PC-3 (cell line): Measurements from ENCODE around the gene ELL2. TPM values are rescaled to one million over a fixed set of nuclear protein-coding genes. Genes with fewer than 3 reads are reported as not detected.

ENCODE experiments used
- ATAC-seq: fragments of 200-7000 bp; cut with Tn5 transposase; 2 replicates; pipeline ENCODE4 v1.9.1; 2020; ENCODE audit warnings: mild to moderate bottlenecking, moderate library complexity
- BruUV-seq: library from RNA; stranded (reverse); fragments of 400-500 nt; replicated peaks from 2 replicates; lab custom pipeline; 2021; lab: Mats Ljungman, UMichigan
- CTCF ChIA-PET: fragments of 300-600 bp; sonication (Branson Sonifier 250); formaldehyde crosslinking; loops from one replicate; lab custom pipeline; 2022; ENCODE audit warnings: antibody characterized with exemption; lab: Charles Lee
- POLR2A ChIA-PET: fragments of 300-600 bp; sonication (Branson Sonifier 250); formaldehyde crosslinking; loops from one replicate; lab custom pipeline; 2022; ENCODE audit warnings: antibody characterized with exemption; ENCODE audit not compliant: unreplicated experiment; lab: Charles Lee
- DNase-seq: peaks from one replicate; pipeline ENCODE4 v3.0.0-alpha.2; 2015
- H2AFZ ChIP-seq: fragments of 300-600 bp; sonication (generic); 2 replicates; pipeline ENCODE4 v1.6.0; 2016; ENCODE audit warnings: antibody characterized with exemption, low read length
- H3F3A ChIP-seq: fragments of 300-600 bp; sonication (generic); one replicate; pipeline ENCODE4 v1.6.0; 2017; ENCODE audit warnings: antibody characterized with exemption, low read length, control low read depth, mild to moderate bottlenecking; ENCODE audit not compliant: unreplicated experiment
- H3K27ac ChIP-seq: fragments of 300-600 bp; sonication (generic); 2 replicates; pipeline ENCODE4 v1.5.1; 2016; ENCODE audit warnings: mild to moderate bottlenecking, low read length
- H3K27me3 ChIP-seq: fragments of 300-600 bp; sonication (generic); 2 replicates; pipeline ENCODE4 v1.6.1; 2016; ENCODE audit warnings: low read length, mixed read lengths
- H3K36me3 ChIP-seq: fragments of 300-600 bp; sonication (generic); 2 replicates; pipeline ENCODE4 v1.6.1; 2016; ENCODE audit warnings: low read depth, mixed run types, low read length, mixed read lengths
- H3K4me1 ChIP-seq: fragments of 300-600 bp; sonication (generic); 2 replicates; pipeline ENCODE4 v1.5.1; 2016; ENCODE audit warnings: low read length; ENCODE audit not compliant: insufficient read depth
- H3K4me2 ChIP-seq: fragments of 300-600 bp; sonication (generic); 2 replicates; pipeline ENCODE4 v1.6.0; 2016; ENCODE audit warnings: low read length
- H3K4me3 ChIP-seq: fragments of 300-600 bp; sonication (generic); 2 replicates; pipeline ENCODE4 v1.5.1; 2016; ENCODE audit warnings: mild to moderate bottlenecking, low read length, mixed read lengths
- H3K79me2 ChIP-seq: fragments of 300-600 bp; sonication (generic); 2 replicates; pipeline ENCODE4 v1.6.1; 2017; ENCODE audit warnings: low read length, mixed read lengths
- H3K9ac ChIP-seq: fragments of 300-600 bp; sonication (generic); 2 replicates; pipeline ENCODE4 v1.6.0; 2016; ENCODE audit warnings: mild to moderate bottlenecking, low read length
- H3K9me2 ChIP-seq: fragments of 300-600 bp; sonication (generic); replicated peaks from 2 replicates; pipeline ENCODE4 v1.6.1; 2016; ENCODE audit warnings: mixed run types, low read length, mixed read lengths
- H3K9me3 ChIP-seq: fragments of 300-600 bp; sonication (generic); 2 replicates; pipeline ENCODE4 v1.6.1; 2016; ENCODE audit warnings: low read length, mixed read lengths
- H4K20me1 ChIP-seq: fragments of 300-600 bp; sonication (generic); 2 replicates; pipeline ENCODE4 v1.6.1; 2016; ENCODE audit warnings: low read length, mixed read lengths
- EZH2 ChIP-seq: fragments of 300-600 bp; sonication (generic); IDR thresholded peaks from one replicate; pipeline ENCODE4 v1.6.1; 2017; ENCODE audit warnings: antibody characterized with exemption, mild to moderate bottlenecking, low read length; ENCODE audit not compliant: unreplicated experiment
- EZH2phosphoT487 ChIP-seq: fragments of 300-600 bp; sonication (generic); IDR thresholded peaks from 2 replicates; pipeline ENCODE4 v1.6.1; 2018; ENCODE audit warnings: mild to moderate bottlenecking, antibody characterized with exemption, low read length, borderline replicate concordance
- intact Hi-C: fragments of 100-400 bp; cut with micrococcal nuclease; formaldehyde crosslinking; loops from 2 replicates; pipeline ENCODE4 v1.9.0; 2023
- total RNA-seq: library from RNA; depleted of rRNA; stranded (reverse); fragments of >200 nt; gene quantifications from 2 replicates; pipeline ENCODE4 v1.2.3, GENCODE V29; 2014
- TF ChIP-seq, protein P1 (sequence below): fragments of 300-600 bp; sonication (generic); conservative IDR thresholded peaks from 2 replicates; pipeline ENCODE4 v1.5.1; 2017; ENCODE audit warnings: antibody characterized with exemption, low read depth, mild to moderate bottlenecking, low read length

The ELL2 gene
- total RNA-seq, 1 experiment from 2014 or later: 72.2 TPM

DNA sequence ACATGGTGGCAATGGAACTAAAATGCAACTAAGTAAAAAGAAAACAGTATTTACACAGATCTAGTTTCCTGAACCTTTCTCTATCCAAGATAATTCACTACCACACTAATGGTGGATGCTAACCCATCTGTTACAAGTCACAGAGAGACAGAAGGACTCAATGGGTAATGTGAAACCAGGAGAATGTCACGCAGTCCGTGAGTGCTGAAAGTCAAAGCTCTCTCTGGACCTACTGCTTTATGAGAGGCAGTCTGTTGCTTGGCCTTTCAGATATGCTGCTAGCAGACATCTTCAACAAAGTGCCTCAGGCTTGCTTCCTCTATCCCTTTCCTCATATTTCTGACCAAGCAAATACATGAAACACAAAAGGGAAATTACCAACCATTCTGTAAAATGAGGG lies 70.2 kb downstream of the ELL2 start:
- ChIA-PET POLR2A (no interaction called here), CTCF (no interaction called here)
- no peak overlapping the region for H2AFZ ChIP-seq
- intact Hi-C loops: no loop called here
- BruUV-seq: no TSS peak
- H3K27ac ChIP-seq: no peak overlapping the region
- DNase-seq (no peak), ATAC-seq (no peak)
- no peaks in the 10 kb centered on the region for H3K4me1 ChIP-seq
- H3K9me2 ChIP-seq: no peaks in the 10 kb centered on the region
- H3K27me3 ChIP-seq: no peaks in the 10 kb centered on the region
- H3K9me3 ChIP-seq: no peaks in the 10 kb centered on the region
- no peak overlapping the region for H3K4me3 ChIP-seq
- peaks cover 65% of the 10 kb centered on the region for H3K36me3 ChIP-seq
- H3K79me2 ChIP-seq: peaks cover 5% of the 10 kb centered on the region
- H3F3A ChIP-seq: no peaks in the 10 kb centered on the region
- TF ChIP-seq EZH2phosphoT487 (no peak), EZH2 (no peak)
- TF ChIP-seq, protein P1, sequence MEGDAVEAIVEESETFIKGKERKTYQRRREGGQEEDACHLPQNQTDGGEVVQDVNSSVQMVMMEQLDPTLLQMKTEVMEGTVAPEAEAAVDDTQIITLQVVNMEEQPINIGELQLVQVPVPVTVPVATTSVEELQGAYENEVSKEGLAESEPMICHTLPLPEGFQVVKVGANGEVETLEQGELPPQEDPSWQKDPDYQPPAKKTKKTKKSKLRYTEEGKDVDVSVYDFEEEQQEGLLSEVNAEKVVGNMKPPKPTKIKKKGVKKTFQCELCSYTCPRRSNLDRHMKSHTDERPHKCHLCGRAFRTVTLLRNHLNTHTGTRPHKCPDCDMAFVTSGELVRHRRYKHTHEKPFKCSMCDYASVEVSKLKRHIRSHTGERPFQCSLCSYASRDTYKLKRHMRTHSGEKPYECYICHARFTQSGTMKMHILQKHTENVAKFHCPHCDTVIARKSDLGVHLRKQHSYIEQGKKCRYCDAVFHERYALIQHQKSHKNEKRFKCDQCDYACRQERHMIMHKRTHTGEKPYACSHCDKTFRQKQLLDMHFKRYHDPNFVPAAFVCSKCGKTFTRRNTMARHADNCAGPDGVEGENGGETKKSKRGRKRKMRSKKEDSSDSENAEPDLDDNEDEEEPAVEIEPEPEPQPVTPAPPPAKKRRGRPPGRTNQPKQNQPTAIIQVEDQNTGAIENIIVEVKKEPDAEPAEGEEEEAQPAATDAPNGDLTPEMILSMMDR: no peak
- H3K9ac ChIP-seq: no peak overlapping the region
- H4K20me1 ChIP-seq: no peaks in the 10 kb centered on the region
- H3K4me2 ChIP-seq: no peak overlapping the region

DNA sequence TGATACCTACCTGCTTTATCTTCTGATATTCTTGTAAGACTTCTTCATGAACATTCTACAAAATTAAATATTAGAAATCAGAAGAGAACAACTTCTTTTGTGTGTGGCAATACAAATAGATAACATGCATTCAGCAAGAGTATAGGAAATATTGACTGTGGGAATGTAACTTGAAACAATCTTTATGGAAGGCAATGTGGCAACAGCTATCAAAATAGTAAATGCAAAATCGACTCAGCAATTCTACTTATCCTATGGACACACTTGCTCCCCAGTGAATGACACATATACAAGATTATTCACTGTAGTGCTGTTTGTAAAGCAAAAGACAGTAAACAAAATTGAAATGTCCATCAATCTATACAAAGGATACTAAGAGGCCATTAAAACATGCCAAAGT lies 72.6 kb downstream of the ELL2 start:
- Histone ChIP-seq H3K36me3 (peaks cover 59% of the 10 kb centered on the region), H2AFZ (no peak overlapping the region), H3K9me3 (no peaks in the 10 kb centered on the region), H3K4me1 (peaks cover 8% of the 10 kb centered on the region), H4K20me1 (no peaks in the 10 kb centered on the region), H3K9ac (no peak overlapping the region), H3F3A (peaks cover 4% of the 10 kb centered on the region), H3K27me3 (no peaks in the 10 kb centered on the region), H3K27ac (no peak overlapping the region), H3K9me2 (no peaks in the 10 kb centered on the region), H3K79me2 (peaks cover 3% of the 10 kb centered on the region; the same call in 1 of the 2 replicates), H3K4me2 (no peak overlapping the region), H3K4me3 (no peak overlapping the region)
- DNase-seq (no peak), ATAC-seq (no peak)
- ChIA-PET POLR2A (no interaction called here), CTCF (no interaction called here)
- BruUV-seq: no TSS peak
- no peak for TF ChIP-seq EZH2phosphoT487
- TF ChIP-seq, protein P1: no peak
- TF ChIP-seq EZH2: no peak
- intact Hi-C loops: no loop called here

DNA sequence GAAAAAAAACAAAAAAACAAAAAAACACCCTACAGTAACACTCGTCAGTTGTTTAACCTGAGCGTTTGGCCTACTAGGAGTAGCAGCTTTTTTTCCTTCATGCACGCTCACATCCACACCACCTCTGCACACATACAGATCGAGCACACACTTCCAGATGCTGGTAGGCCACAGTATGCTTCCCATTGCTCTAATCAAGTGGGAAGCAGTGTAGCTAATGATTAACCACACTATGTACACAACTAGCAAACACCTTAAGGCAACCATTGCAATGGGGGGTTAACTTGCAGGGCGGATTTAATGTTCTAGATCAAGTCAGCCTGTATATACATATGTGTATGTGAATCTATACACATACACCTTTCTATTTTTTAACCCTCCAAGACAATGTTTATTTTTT lies 73.7 kb downstream of the ELL2 start:
- Histone ChIP-seq H3K79me2 (peaks cover 3% of the 10 kb centered on the region; the same call in 1 of the 2 replicates), H3K36me3 (peaks cover 55% of the 10 kb centered on the region), H3K27me3 (no peaks in the 10 kb centered on the region), H3K4me2 (no peak overlapping the region), H3K9me3 (no peaks in the 10 kb centered on the region), H3K4me3 (no peak overlapping the region), H3K9me2 (no peaks in the 10 kb centered on the region), H3K27ac (no peak overlapping the region), H4K20me1 (no peaks in the 10 kb centered on the region), H3F3A (peaks cover 4% of the 10 kb centered on the region), H3K4me1 (peaks cover 13% of the 10 kb centered on the region), H3K9ac (no peak overlapping the region), H2AFZ (no peak overlapping the region)
- ChIA-PET POLR2A (no interaction called here), CTCF (no interaction called here)
- intact Hi-C loops: no loop called here
- no peak for DNase-seq
- BruUV-seq: TSS peak; percentile 4
- TF ChIP-seq EZH2: no peak
- no peak for ATAC-seq
